Astrocyte of the cerebellum (primary cell): ENCODE results near the gene YTHDC2.

Source experiments
- DNase-seq: peaks from one replicate; pipeline ENCODE4 v3.0.0-alpha.2; 2011; ENCODE audit warnings: low read depth
- H3K4me3 ChIP-seq: 2 replicates; pipeline ENCODE4 v1.5.1; 2011; ENCODE audit warnings: mild to moderate bottlenecking, low read depth, low read length, moderate library complexity
- in situ Hi-C: cut with HindIII; loops from 2 replicates; pipeline ENCODE4 v1.10.0; 2017; ENCODE audit warnings: low sequenced_read_pairs
- TF ChIP-seq, protein P1 (sequence below): IDR thresholded peaks from 2 replicates; pipeline ENCODE4 v1.5.1; 2012; ENCODE audit warnings: low read length, low read depth, moderate library complexity, mild to moderate bottlenecking; ENCODE audit errors: missing control alignments

Gene YTHDC2

DNA sequence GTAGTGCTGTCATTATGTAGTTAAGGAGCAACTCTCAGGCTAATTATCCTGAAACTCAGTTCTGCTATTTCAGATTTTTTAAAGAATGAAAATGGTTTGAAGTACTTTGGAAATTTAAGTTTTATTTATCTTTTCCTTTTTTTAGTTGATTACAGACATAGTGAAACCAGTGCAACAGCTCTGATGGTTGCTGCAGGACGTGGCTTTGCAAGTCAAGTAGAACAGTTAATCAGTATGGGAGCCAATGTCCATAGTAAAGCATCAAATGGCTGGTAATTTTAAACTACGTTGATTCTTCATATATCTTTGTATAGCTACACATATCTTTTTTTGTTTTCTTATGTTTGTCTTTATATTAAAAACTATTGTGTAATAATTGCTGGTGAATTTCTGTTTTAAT lies 34.9 kb downstream of the YTHDC2 start:
- in situ Hi-C loops, result no loop called here
- TF ChIP-seq, protein P1, sequence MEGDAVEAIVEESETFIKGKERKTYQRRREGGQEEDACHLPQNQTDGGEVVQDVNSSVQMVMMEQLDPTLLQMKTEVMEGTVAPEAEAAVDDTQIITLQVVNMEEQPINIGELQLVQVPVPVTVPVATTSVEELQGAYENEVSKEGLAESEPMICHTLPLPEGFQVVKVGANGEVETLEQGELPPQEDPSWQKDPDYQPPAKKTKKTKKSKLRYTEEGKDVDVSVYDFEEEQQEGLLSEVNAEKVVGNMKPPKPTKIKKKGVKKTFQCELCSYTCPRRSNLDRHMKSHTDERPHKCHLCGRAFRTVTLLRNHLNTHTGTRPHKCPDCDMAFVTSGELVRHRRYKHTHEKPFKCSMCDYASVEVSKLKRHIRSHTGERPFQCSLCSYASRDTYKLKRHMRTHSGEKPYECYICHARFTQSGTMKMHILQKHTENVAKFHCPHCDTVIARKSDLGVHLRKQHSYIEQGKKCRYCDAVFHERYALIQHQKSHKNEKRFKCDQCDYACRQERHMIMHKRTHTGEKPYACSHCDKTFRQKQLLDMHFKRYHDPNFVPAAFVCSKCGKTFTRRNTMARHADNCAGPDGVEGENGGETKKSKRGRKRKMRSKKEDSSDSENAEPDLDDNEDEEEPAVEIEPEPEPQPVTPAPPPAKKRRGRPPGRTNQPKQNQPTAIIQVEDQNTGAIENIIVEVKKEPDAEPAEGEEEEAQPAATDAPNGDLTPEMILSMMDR, result no peak
- no peak for DNase-seq
- H3K4me3 ChIP-seq, result no peak overlapping the region

GRCh38 chr5:113552137-113552536 lies 38.6 kb downstream of the YTHDC2 start:
- no peak overlapping the region for H3K4me3 ChIP-seq
- in situ Hi-C loops, result no loop called here
- DNase-seq, result no peak
- TF ChIP-seq, protein P1, result no peak

GRCh38 chr5:113552620-113553019 lies 39.1 kb downstream of the YTHDC2 start:
- in situ Hi-C loops, result no loop called here
- TF ChIP-seq, protein P1, result no peak
- no peak overlapping the region for H3K4me3 ChIP-seq
- no peak for DNase-seq

- H3K4me3 ChIP-seq, result no peak overlapping the region
- TF ChIP-seq, protein P1, result no peak
- in situ Hi-C loops, result no loop called here
- no peak for DNase-seq
Observed at GRCh38 chr5:113562828-113563400, 49.4 kb downstream of the YTHDC2 start.

GRCh38 chr5:113569396-113569795 lies 55.9 kb downstream of the YTHDC2 start:
- DNase-seq, result no peak
- H3K4me3 ChIP-seq, result no peak overlapping the region
- TF ChIP-seq, protein P1, result no peak
- in situ Hi-C loops, result no loop called here

- in situ Hi-C loops, result no loop called here
- TF ChIP-seq, protein P1, result no peak
- H3K4me3 ChIP-seq, result no peak overlapping the region
- no peak for DNase-seq
Observed at GRCh38 chr5:113572716-113573115, 59.2 kb downstream of the YTHDC2 start.
